Fibroblast of peridontal ligament (primary cell): ENCODE data around the gene CADM2.

Source experiments
- DNase-seq: peaks from one replicate; pipeline ENCODE4 v3.0.0-alpha.2; 2010; ENCODE audit errors: extremely low read depth

Gene CADM2

GRCh38 chr3:85800676-85801075 is 841.9 kb downstream of the CADM2 start:
- DNase-seq = no peak

GRCh38 chr3:85801955-85802354 is 843.2 kb downstream of the CADM2 start:
- DNase-seq = no peak

DNA sequence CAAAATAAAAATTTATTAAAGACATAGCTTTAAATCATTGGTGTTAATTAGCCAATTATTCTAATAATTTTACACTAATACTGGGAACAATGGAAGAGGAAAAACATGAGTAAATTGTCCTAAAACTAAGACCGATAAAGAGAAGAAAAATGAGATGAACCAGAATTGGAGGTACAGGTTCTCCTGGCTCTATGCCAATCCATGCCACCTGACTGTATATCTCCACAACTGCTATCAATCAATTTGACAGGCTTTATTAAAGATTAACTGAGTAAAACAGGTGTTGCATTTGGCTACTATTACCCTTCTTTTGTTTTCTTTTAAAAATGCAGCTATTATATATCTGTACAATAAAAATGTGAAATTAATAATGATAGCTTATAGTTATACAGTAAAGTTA is 850.0 kb downstream of the CADM2 start:
- no peak for DNase-seq

DNA sequence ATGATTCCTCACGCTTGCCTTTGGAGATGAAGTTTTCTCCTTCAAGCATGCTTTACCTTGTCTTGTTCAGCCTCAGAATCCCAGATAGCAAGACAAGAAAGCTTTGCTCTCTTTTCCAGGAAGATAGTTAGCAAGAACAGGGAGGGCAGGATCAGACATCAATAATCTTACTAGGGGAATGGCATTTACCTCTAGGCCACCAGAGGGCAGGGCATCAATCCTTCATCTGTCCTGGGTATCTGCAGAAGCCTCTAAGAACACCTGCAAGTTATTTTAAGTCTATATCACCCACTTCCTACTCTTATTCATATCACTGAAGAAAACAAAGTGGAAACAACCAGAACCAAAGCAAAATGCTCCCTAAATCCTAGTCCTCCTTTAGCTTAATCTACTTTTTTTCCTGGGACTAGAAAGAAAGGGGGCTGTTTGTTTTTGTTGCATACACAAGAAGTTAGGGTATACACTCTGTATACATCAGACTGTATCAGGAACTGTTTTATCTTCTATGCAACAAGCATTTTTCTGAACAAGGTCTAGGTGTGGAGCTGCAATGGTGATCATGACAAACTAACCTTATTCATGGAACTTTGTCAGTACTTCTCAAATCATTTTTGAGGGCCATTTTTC is 862.5 kb downstream of the CADM2 start:
- DNase-seq = no peak

GRCh38 chr3:85835857-85836440 is 877.2 kb downstream of the CADM2 start:
- DNase-seq = no peak

DNA sequence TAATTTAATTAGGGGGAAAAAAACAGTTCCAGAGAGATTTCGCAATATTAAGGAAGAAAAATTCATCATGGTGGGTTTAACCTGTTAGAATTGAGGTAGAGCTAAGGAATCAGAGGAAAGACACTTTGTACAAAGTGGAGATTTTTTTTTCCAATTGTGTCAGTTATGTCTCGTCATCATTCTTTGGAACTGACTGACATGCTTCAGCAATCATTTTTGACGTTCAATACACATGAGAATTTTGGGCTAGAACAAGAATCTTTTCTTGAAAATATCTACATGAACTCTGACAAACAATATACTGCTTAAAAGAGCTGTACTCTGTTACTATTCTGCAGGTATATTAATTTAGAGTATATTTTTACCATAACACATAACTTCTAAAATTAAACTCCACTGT is 878.6 kb downstream of the CADM2 start:
- DNase-seq = no peak

- no peak for DNase-seq
Observed at GRCh38 chr3:85838921-85839320, 880.1 kb downstream of the CADM2 start.

DNA sequence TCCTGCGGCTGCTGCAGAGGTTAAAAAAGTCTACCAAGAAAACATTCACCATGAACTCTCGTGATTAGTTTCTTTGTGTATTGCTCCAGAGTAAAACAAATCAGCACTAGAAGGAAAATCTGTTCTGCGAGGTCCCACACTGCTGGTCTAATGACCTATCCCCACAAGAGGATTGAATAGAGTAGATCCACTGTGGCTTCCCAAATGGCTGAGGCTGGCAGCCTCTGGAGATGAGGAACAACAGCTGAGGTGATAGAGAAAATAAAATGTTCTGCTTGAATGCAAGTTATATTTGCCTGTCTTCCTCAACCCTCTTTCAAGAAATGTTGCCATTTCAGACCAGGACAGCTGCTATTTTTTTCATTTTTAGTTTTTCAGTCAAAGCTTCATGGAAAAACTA is 883.3 kb downstream of the CADM2 start:
- no peak for DNase-seq

- no peak for DNase-seq
Observed at GRCh38 chr3:85846940-85847339, 888.2 kb downstream of the CADM2 start.

DNA sequence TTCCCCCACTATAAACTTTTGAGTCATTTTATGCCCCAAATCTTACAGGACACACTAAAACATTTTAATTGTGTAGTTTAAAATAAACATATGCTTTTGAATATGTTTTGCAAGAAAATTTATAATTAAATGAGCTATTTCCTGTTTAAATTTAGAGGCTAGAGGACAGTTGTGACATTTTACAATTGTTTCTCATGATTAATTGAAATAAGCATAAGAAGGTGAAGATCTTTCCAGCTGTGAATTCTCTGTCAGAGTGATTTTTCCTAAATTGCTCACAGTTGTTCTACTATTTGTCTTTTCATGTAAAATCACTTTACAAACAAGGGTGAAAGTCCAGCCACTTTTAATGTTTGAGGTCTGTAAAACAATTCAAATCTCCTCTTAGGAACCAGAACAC is 892.3 kb downstream of the CADM2 start:
- no peak for DNase-seq

DNA sequence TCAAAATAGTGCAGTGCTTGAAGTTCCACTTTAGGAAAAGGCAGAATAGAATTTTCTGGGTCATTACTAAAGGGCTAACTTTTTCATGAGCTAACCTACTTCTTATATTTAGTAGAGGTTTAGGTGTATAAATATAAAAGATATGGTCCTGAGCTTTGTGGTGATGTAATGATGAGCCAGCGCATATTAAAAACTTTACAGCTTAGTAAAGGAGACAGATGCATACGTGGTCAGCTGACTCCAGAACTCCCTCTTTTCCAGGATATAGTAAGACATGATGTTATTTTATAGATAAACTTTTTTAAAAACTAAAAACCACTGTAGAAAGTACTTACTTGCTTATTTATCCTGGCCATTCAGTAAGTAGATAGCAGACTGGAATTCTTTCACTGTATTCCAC is 895.0 kb downstream of the CADM2 start:
- DNase-seq = no peak

- DNase-seq = no peak
Observed at GRCh38 chr3:85862893-85863455, 904.2 kb downstream of the CADM2 start.

- DNase-seq = no peak
Observed at GRCh38 chr3:85864896-85865295, 906.1 kb downstream of the CADM2 start.

- no peak for DNase-seq
Observed at GRCh38 chr3:85867072-85867471, 908.3 kb downstream of the CADM2 start.

DNA sequence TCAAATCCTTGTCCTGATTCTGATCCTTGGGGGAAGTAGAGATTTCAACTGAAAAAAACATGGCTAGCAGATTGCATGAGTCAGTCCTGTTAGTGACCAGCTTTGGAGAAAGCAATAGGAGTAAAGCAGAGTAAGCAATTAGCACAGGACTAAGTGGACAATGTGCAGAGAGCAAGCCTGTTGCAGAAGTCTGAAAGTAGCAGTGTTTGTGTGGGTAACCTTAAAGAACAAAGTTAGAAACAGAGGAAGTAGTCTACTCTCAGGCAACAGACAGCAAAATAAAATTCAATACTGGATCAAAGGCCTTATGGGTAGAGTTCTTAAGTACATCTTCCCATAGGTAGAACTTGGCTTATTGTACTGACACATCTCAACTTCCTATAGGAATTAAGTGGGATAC is 916.8 kb downstream of the CADM2 start:
- DNase-seq = no peak

DNA sequence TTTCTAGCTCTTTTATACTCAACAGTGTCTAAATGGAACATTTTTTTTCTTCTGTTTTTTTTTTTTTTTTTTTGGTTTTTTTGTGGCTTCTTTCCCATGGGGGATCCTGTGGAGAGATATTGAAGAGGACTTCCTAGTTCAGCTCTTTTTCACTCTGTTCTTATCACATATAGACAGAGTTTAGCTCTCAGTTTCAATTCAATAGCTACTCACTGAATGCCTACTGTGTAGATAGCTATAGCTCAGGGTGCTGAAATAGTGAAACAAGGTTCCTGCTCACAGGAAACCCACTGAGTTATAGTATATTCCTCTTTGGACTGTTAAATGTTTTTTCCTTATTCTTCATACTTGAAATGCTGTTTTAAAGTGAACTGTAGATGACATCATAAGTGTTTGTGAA is 918.8 kb downstream of the CADM2 start:
- no peak for DNase-seq

DNA sequence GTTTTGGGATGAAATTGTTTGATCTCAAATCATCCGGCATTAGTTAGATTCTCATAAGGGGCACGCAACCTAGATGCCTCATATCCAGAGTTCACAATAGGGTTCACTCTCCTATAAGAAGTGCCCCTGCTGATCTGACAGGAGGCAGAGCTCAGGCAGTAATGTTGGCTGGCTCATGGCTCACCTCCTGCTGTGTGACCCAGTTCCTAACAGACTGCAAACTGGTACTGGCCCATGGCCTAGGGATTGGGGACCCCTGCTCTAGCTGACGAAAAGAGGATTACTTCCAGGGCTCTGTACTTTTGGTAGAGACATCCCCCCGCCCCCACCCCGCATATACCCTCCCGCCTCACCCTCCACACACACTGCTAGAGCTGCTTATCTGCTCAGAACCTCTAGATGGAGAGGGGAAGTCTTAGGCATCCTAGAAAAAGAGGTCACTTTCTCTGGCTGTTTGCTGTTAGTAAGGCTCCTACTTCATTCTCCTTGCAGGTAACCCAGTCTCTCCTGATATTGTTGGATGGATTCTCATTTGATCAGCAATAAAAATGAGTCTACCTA is 923.1 kb downstream of the CADM2 start:
- DNase-seq = no peak

- DNase-seq = no peak
Observed at GRCh38 chr3:85890043-85890555, 931.3 kb downstream of the CADM2 start.

- no peak for DNase-seq
Observed at GRCh38 chr3:85903434-85903833, 944.6 kb downstream of the CADM2 start.

GRCh38 chr3:85912980-85913379 is 954.2 kb downstream of the CADM2 start:
- no peak for DNase-seq

GRCh38 chr3:85922374-85922773 is 963.6 kb downstream of the CADM2 start:
- DNase-seq = no peak

DNA sequence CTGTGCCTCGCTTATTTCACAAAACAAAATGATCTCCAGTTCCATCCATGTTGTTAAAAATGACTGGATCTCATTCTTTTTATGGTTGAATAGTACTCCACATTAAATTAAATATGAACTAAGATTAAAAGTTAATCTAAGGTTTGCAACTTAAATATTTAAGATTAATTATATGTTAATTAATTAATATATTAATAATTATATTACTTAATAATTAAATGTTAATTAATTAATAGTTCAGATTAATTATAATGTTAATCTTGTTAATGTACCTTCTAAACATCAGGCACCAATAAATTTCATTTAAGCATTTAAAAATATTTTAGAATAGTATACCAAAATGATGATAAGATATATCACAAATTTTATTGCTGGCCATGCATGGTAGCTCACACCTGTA is 971.9 kb downstream of the CADM2 start:
- no peak for DNase-seq

DNA sequence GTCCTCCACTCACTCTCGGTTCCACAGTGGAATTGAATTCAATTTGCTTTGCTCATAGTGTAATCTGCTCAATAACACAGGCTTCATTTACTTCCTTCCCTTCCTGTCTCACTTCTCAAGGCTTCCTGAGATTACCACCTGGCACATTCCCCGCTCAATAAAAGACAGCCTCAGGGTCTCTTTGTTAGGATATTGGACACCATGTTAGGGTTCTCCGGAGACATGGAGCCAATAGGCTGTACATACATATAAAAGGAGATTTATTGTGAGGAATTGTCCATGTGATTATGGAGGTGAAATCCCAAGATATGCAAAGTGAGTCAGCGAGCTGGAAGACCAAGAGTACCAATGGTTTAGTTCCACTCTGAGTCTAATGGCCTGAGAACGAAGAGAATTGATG is 974.5 kb downstream of the CADM2 start:
- DNase-seq = no peak
